Jurkat, Clone E6-1 (cell line): Measurements from ENCODE around the gene DCC. TPM values are rescaled to one million over a fixed set of nuclear protein-coding genes. Genes with fewer than 3 reads are reported as not detected.

Experiments used
- DNase-seq: peaks from one replicate; pipeline ENCODE4 v3.0.0-alpha.2; 2011; ENCODE audit warnings: low read depth, low spot score
- H3K4me3 ChIP-seq: 2 replicates; pipeline ENCODE4 v1.5.1; 2011; ENCODE audit warnings: mild to moderate bottlenecking, low read length, control low read depth, moderate library complexity
- polyA plus RNA-seq: library from polyadenylated mRNA; unstranded; fragments of >200 nt; gene quantifications from one replicate; pipeline ENCODE4 v1.2.1, GENCODE V29; 2012; ENCODE audit warnings: missing spikeins; ENCODE audit not compliant: insufficient read length, insufficient read depth

Gene DCC, protein sequence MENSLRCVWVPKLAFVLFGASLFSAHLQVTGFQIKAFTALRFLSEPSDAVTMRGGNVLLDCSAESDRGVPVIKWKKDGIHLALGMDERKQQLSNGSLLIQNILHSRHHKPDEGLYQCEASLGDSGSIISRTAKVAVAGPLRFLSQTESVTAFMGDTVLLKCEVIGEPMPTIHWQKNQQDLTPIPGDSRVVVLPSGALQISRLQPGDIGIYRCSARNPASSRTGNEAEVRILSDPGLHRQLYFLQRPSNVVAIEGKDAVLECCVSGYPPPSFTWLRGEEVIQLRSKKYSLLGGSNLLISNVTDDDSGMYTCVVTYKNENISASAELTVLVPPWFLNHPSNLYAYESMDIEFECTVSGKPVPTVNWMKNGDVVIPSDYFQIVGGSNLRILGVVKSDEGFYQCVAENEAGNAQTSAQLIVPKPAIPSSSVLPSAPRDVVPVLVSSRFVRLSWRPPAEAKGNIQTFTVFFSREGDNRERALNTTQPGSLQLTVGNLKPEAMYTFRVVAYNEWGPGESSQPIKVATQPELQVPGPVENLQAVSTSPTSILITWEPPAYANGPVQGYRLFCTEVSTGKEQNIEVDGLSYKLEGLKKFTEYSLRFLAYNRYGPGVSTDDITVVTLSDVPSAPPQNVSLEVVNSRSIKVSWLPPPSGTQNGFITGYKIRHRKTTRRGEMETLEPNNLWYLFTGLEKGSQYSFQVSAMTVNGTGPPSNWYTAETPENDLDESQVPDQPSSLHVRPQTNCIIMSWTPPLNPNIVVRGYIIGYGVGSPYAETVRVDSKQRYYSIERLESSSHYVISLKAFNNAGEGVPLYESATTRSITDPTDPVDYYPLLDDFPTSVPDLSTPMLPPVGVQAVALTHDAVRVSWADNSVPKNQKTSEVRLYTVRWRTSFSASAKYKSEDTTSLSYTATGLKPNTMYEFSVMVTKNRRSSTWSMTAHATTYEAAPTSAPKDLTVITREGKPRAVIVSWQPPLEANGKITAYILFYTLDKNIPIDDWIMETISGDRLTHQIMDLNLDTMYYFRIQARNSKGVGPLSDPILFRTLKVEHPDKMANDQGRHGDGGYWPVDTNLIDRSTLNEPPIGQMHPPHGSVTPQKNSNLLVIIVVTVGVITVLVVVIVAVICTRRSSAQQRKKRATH (N-terminal part only)
- polyA plus RNA-seq = not detected

DNA sequence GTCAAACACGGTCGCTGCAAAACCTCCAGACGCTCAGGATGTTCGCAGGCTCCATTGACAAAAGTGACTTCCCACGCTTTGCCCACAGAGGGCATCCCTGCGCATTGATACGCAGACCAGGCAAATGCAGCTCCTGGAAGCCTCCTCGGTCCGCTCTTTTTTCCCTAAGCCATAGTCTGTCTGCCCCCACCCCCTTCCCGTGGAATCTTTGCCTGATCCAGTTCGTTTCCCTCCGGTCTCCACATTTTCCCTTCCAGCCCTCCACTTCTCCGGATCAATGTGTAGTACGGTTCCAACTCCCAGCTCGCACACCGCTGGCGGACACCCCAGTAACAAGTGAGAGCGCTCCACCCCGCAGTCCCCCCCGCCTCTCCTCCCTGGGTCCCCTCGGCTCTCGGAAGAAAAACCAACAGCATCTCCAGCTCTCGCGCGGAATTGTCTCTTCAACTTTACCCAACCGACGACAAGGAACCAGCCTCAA lies at the start of gene DCC:
Gene DCC, plus strand, starts transcription at position 307 of the 481 bp plus-strand sequence. CDS start 591 bp downstream, outside the sequence.
- DNase-seq = no peak
- no peak within 1 kb of the TSS for H3K4me3 ChIP-seq

DNA sequence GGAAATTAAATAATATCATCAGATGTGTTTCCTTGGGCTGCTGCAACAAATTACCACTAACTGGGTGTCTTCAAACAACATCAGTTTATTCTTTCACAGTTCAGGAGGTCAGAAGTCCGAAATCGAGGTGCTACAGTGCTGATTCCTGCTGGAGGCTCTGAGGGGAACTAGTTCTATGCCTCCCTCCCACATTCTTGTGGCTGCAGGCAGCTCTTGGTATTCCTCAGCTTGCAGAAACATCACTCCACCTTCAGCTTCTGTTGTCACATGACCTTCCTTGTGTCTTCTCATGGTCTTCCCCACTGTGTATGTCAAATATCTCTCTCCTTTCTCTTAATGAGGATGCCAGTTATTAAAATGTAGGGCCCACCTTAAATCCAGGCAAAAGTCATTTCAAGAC lies 29.3 kb upstream of the DCC start:
- no peak for DNase-seq
- H3K4me3 ChIP-seq = no peak overlapping the region

DNA sequence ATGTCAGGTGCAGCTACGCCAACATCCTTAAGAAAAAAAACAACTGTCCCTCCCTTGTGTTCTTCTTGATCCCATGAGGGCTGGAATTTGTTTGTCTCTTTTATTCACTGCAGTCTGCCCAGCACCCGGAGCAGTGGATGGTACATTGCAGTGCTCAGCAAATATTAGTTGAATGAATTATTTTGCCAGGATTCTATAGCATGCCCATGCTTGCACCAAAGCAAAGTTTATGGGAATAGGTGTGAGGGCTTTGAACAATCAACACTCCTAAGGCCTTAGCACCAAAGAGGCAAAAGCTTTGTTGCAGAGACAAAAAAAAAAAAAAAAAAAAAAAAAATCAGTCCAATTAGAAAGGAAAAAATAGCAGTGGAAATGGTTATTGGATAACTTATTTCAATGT lies 28.7 kb upstream of the DCC start:
- no peak for DNase-seq
- H3K4me3 ChIP-seq = no peak overlapping the region

DNA sequence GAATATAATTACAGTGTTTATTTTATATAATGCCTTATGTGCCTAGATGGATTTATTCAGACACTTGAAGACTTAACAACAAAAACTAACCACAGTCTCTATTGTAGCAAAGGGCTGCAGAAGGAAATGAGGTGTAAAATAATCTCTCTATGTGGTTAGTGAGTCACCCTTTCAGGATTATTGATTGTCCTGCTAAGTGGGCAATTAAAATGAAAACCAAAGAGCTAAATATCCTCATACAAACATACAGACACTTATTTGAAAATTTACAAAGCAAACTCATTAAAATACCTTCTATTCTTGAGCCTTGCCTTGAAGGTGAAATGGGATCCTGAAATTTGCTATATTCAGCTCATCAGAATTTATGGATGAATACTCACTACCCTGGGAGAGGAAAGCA lies 27.7 kb upstream of the DCC start:
- no peak overlapping the region for H3K4me3 ChIP-seq
- no peak for DNase-seq

DNA sequence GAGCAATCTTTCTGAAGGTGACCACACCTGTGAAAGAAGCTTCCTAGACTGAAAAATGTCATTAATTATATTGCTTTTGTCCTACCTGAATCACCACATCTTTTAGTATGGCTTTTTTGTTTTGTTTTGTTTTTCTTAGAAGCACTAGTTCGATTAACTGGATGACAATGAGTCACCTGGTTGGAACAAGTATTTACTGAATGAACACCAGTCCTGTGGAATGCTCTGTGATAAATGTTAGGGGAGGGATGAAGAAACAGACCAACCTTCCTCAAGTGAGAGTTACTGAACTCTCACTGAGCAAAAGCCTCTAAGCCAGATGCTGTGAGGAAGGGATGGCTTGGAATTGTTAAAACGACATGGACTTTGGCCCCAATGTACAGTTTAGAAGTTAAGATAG lies 26.8 kb upstream of the DCC start:
- no peak overlapping the region for H3K4me3 ChIP-seq
- DNase-seq = no peak

DNA sequence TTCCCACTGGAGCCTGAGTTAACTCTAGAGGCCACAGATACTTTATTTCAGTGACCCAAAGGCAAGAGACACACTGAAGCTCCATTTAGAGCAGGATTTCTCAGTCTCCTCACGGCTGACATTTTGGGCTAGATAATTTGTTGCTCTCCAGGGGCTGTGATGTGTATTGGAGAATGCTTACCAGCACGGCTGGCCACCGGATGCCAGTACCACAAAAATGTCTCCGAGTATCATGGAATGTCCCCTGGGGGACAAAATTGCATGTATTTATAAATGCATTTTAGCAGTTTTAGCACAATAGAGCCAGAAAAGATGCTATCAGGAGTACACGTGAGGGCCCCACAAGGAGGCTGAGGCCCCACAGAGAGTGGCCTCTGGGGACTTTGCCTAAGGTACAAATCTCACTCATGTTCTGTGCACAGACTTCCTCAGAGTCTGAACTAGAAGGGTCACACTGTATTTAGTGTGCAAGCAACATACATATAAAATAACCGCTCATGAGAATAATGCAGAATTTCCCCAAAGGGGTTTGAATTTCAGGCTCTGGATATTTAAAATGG lies 20.5 kb upstream of the DCC start:
- no peak for DNase-seq
- no peak overlapping the region for H3K4me3 ChIP-seq

DNA sequence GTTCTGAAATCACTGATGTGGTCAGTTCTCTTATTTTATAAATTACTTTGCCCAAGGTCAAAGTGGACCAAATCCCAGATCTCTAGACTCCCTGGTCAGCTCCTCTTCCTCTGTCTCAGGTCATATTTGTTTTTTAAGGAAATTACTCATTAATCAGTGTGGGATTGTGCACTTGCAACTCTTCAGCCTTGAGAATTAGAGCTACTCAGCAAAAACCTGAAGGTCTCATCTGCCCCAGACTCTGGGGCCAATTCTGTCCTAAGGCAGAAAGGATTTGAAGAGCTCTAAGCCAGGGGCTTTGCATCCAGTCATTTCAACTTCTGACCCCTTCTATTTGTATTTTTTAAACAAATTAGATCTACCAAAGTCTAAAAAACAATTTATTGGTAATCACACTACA lies 17.7 kb upstream of the DCC start:
- H3K4me3 ChIP-seq = no peak overlapping the region
- no peak for DNase-seq

DNA sequence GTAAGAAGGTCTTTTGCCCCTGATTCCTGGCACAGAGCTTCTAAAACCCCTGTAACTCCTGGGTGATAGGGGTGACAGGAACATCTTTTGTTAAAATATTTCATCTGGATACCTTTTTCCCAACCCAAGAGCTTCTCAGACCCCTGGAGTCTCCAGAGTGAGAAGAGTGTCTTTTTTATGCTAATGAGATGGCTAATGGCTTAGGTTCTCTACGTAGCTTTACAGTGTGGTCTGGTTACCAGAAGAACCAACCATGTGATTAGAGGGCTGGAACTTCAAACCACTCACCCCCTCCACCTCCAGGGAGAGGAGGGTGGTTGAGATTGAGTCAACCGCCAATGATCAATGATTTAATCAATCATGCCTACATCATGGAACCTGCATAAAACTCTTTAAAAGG lies 16.2 kb upstream of the DCC start:
- DNase-seq = no peak

DNA sequence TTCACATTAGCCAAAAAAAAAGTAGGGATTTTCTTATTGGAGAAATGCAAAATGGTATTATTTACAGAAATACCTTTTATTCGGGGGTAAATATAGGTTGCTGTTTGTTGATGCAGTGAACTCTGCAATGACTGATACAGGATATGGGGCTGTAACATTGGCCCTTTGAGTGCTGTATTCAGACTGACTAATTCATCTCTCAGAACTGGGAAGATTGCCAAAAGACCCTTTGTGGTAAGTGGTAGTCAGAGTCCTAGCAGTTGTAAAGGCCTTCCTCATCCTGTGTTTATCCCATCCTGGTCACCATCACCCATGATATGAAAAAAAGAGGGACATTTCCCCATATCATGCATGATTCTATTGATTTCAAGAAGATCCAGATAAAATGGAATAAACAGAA lies 14.0 kb upstream of the DCC start:
- no peak for DNase-seq
- no peak overlapping the region for H3K4me3 ChIP-seq

More for the DNA sequence above, 16.2 kb upstream of the DCC start:
- H3K4me3 ChIP-seq = no peak overlapping the region

DNA sequence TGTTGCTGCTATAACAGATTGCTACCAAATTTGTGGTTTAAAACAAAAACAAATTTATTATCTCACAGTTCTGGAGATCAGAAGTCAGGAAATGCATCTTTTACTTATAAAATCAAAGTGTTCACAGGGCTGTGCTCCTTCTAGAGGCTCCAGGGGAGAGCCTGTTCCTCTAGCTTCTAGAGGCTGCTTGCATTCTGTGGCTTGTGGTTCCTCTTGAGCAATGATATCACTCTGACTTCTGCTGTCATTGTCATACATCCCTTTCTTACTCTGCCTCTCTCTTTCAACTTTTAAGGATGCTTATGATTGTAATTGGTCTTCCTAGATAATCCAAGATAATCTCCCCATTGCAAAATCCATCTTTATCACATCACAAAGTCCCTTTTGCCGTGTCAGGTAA lies 6.1 kb upstream of the DCC start:
- no peak for DNase-seq
- H3K4me3 ChIP-seq = no peak overlapping the region

DNA sequence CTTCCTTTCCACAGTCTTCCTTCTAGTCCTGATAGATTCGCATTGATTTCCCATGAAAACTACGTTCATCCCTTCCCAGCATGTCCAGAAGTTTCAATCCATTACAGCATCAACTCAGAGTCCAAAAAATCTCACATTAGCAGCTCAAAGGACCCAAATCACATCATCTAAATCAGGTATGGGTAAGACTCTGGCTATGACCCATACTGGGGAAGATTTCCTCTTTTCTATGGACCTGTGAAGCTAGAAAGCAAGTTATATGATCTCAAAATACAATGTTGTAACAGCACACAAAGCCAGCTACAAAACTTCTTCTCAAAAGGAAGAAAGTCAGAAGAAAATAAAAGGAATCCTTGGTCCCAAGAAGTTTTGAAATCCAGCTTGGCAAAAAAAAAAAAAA lies 5.7 kb upstream of the DCC start:
- no peak overlapping the region for H3K4me3 ChIP-seq
- no peak for DNase-seq

DNA sequence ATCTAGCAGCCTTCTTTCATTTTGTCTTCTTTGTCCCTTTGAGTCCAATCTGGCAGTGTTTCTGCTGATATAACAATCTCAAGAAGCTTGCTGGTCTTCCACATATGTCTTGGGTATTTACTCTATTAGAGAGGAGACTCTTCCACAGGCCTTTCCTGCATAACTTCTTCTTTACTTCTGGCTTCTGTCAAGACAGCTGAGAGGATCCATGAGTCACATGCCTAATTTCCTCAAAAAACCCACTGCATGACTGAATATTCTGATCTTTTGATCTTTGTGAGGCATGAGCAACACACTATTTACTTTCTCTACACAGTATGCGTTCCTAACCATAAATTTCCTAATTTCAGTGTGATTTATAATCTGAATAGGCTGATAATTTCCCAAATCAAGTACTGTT lies 5.1 kb upstream of the DCC start:
- H3K4me3 ChIP-seq = no peak overlapping the region
- no peak for DNase-seq

DNA sequence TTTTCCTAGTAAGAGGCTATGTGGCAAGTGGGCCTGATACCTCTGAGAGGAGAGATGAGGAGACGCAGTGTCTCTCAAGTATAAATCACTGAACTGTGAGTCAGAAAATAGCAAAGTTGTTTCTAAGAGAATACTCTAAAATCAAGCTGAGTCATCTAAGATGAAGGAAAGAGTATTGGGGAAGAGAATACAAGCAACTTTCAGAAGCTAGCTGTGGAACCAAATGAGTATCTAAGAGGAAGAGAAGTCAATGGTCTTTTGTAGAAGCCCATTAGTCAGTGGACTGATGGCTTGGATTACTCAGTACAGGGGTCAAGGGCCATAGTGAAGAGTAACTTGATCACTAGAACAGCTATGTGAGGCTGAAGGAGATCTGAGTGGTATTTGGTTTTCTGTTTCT lies 2.7 kb upstream of the DCC start:
- DNase-seq = no peak
- no peak overlapping the region for H3K4me3 ChIP-seq

DNA sequence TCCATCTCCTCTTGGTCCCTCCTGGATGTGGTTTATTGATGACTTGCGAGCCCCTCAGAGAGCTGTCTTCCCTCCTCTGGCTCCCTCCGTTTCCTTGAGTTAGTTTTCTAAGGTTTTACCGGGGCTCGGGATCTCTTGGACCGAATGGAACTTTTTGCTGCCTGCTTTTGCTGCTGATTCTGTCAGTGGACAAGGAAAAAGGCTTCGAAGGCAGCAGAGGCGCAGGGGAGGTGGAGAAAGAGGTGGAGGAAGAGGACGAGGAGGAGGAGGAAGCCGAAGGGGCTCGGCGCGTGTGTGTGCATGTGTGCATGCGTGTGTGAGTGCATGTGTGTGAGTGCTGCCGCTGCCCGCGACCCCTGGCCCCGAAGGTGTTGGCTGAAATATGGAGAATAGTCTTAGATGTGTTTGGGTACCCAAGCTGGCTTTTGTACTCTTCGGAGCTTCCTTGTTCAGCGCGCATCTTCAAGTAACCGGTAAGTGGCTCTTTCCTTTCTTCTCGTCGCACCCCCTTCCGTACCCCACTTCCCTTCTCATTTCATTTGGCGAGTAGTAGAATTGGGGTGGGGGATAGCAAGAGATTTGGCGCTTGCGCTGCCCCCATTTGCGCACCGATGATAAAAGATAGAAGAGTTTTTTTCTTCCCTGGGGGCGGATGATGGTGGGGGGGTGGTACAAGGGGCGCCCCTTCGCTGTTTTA lies 557 bp downstream of the DCC start:
- no peak overlapping the region for H3K4me3 ChIP-seq
- no peak for DNase-seq

DNA sequence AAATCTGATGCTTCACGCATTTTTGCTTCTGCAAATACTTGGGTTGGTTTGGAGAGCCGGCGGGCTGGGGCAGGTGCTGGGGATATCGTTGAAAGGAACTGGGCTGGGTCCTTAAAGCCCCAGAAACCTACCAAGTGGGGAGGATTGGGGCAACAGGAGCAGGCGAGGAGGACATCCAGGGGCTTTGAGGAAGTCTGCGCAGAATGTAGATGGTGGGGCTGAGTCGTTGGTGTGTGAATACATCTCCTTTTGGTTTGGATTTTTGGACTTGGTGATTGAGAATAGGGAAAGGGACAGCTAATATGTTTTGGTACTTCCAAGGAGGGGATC lies 1.1 kb downstream of the DCC start:
- no peak overlapping the region for H3K4me3 ChIP-seq
- no peak for DNase-seq

DNA sequence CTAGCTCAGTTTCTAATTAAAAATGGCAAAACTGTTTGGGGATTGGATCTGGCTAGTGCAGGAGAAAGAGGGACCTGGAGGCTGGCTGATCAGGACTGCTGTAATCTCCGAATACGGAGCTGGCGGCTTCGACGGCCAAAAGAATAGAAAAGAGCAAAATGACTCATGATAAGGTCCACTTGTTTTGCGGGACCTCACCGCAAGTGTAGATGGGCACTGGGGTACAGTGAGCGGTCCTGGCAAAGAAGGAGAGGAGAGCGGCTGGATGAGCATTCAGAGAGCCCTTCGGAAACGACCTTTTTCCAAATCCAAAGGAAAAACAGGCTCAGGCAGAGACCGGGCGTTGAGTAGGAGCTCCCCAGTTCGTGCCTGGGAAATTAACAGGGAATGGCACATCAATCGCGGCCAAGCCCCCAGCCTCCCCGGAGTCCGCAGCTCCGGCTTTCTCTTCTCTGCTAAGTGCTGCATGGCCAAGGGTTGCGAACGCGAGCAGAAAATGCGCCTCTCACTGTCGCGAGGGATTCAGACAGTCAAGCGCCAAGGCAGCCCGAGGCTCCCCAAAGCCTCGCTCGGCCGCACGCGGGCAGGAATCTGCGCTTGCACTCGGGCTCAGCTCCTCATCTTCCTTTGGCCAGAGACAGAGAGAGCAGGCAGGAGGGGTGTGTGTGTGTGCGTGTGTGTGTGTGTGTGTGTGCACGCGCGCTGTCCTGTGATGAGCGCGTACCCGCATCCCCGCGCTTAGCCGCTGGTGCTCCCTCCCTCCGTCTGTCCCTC lies 1.8 kb downstream of the DCC start:
- H3K4me3 ChIP-seq = no peak overlapping the region
- DNase-seq = no peak

DNA sequence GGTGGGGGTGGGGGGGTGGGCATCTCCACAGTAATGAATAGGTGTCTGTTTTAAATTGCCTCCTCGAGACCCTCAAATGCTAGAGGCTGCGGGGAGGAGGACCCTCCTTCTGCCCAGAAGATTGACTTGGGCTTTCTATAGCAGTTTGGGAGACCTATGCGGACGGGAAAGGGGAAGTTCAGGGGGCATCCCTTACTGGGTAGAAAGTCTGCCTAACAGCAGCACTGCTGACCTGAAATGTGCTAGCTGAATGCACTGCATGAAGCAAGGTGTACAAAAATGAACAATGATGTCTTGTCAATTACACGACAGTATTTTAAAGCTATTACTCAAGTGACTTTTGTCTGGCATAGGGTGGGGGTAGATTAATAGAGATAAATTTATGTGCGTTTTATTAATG lies 2.5 kb downstream of the DCC start:
- DNase-seq = no peak
- no peak overlapping the region for H3K4me3 ChIP-seq

DNA sequence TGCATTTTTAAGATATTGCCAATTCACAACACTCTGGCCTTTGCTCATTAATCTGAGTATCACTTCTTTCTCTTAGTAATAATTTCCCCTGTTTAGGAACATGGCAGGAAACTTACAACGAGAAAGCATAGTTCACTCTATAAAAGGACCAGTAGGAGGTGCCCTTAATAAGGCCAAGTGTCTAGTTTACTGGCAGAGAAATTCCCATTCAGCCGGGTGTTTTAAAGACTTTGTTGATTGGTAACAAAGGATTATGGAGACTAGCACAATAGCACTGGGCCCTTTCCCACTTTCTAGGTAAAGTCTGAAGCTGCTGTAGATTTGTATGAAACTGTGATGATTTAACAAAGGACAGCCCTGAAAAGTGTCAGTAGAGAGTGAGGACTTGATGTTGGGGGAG lies 3.1 kb downstream of the DCC start:
- no peak for DNase-seq
- no peak overlapping the region for H3K4me3 ChIP-seq
